Activated T-helper 17 cell treated with anti-CD3 and anti-CD28 coated beads, Interleukin-2, amount 50 U/mL, for 72 hours (primary cell): Measurements from ENCODE around the gene CD226. TPM values are rescaled to one million over a fixed set of nuclear protein-coding genes. Genes with fewer than 3 reads are reported as not detected.

Experiments
- ATAC-seq: fragments of 150-1000 bp; cut with Tn5 transposase; replicated peaks from 2 replicates; pipeline ENCODE4 v1.10.0; 2021; ENCODE audit warnings: mild to moderate bottlenecking, moderate library complexity
- H3K27ac Mint-ChIP-seq: one replicate; pipeline ENCODE4 v1.8.0; 2022; ENCODE audit warnings: mixed read lengths
- H3K27me3 Mint-ChIP-seq: one replicate; pipeline ENCODE4 v1.8.0; 2022; ENCODE audit warnings: mixed read lengths
- H3K36me3 Mint-ChIP-seq: one replicate; pipeline ENCODE4 v1.8.0; 2022; ENCODE audit warnings: low read depth, mild to moderate bottlenecking, mixed read lengths
- H3K4me1 Mint-ChIP-seq: one replicate; pipeline ENCODE4 v1.8.0; 2022; ENCODE audit warnings: mixed read lengths
- H3K4me3 Mint-ChIP-seq: one replicate; pipeline ENCODE4 v1.8.0; 2022; ENCODE audit warnings: mild to moderate bottlenecking, mixed read lengths
- H3K9me3 Mint-ChIP-seq: one replicate; pipeline ENCODE4 v1.8.0; 2022; ENCODE audit warnings: mixed read lengths
- total RNA-seq, 2 donors: library from RNA; stranded (reverse); gene quantifications; one replicate each; pipeline ENCODE4 v1.2.3, GENCODE V29; 2022

CD226 gene
- total RNA-seq, 2 donors from 2014 or later, result 136 to 146 TPM

DNA sequence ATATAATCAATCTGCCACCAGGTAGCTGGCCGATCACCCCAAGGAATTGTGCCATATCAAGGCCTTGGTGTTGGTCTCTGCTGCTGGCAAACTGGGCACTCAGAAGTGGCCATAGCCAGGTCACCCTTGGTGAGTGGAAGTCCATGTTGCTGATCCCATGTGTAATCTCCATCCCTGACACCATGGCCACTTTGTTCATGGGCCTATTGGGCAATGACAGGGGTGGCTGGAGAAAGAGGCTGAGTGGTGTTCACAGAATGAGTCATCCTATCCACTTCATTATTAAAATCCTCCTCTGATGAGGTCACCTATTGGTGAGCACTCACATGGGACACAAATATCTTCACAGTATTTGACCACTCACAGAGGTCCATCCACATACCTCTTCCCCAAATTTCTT lies 26.7 kb upstream of the CD226 start:
- Mint-ChIP-seq H3K4me1 (peaks cover 10% of the 10 kb centered on the region), H3K27ac (no peak overlapping the region), H3K9me3 (peaks cover 8% of the 10 kb centered on the region), H3K36me3 (no peaks in the 10 kb centered on the region), H3K4me3 (no peak overlapping the region), H3K27me3 (no peaks in the 10 kb centered on the region)
- ATAC-seq, result no peak

DNA sequence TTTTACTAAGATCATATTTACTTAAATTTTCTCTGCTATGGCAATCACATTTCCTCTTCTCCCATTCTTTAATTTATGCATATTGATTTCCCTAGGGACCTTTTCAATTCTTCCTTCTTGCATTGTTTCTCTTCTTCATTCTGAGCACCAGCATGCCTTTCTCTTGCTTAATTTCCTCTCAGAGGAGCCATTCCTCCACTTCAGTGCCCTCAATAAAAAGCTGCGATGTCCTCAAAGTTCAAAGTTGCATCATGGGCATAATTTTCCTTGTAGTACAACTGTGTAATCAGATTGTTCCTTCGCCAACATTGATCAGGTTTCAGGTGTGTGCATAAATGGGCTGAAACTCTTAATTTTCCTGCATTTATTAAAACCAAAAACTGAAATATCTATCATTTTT lies 21.8 kb upstream of the CD226 start:
- Mint-ChIP-seq H3K4me1 (peaks cover 5% of the 10 kb centered on the region), H3K4me3 (no peak overlapping the region), H3K36me3 (no peaks in the 10 kb centered on the region), H3K27me3 (no peaks in the 10 kb centered on the region), H3K27ac (no peak overlapping the region), H3K9me3 (peaks cover 3% of the 10 kb centered on the region)
- no peak for ATAC-seq

DNA sequence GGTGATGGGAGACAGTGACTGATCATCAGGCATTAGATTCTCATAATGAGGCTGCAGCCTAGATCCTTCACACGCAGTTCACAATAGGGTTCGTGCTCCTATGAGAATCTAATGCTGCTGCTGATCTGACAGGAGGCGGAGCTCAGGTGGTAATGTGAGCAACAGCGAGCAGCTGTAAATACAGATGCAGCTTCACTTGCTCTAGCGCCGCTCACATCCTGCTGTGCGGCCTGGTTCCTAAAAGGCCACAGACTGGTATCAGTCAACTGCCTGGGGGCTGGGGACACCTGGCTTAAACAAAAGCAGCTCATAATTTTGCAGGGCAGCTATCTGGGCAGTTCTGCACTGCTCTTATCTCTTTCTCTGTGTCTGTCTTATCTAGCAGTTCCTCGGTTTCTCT lies 20.4 kb upstream of the CD226 start:
- Mint-ChIP-seq H3K27ac (peak overlapping the region; percentile 79), H3K9me3 (peaks cover 3% of the 10 kb centered on the region), H3K4me3 (peak overlapping the region; percentile 41), H3K36me3 (no peaks in the 10 kb centered on the region), H3K27me3 (no peaks in the 10 kb centered on the region), H3K4me1 (peaks cover 5% of the 10 kb centered on the region)
- peak; percentile 87 for ATAC-seq

DNA sequence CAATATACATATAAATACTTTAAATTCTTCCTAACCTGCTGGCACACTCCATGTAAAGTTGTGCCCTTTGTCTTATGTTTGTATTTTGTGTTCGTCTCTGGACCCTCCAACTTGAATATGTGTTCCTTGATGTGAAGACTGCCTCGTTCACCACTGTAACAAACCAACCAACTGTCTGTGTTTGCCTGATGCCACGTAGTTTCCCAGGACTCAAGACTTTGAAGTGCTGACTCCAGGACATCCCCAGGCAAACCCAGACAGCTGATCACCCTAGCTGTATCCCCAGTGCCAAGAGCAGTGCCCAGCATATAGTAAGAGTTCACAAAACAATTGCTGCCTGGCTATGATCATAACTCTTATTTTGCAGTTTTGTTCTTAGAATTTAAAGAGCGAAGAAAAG lies 15.5 kb upstream of the CD226 start:
- no peak overlapping the region for H3K27ac Mint-ChIP-seq
- no peaks in the 10 kb centered on the region for H3K36me3 Mint-ChIP-seq
- no peaks in the 10 kb centered on the region for H3K9me3 Mint-ChIP-seq
- H3K4me3 Mint-ChIP-seq, result no peak overlapping the region
- H3K27me3 Mint-ChIP-seq, result no peaks in the 10 kb centered on the region
- H3K4me1 Mint-ChIP-seq, result peaks cover 7% of the 10 kb centered on the region
- no peak for ATAC-seq

GRCh38 chr18:69961718-69962117 lies 14.0 kb upstream of the CD226 start:
- Mint-ChIP-seq H3K4me3 (no peak overlapping the region), H3K27ac (no peak overlapping the region), H3K9me3 (no peaks in the 10 kb centered on the region), H3K36me3 (no peaks in the 10 kb centered on the region), H3K27me3 (no peaks in the 10 kb centered on the region), H3K4me1 (peaks cover 7% of the 10 kb centered on the region)
- no peak for ATAC-seq

DNA sequence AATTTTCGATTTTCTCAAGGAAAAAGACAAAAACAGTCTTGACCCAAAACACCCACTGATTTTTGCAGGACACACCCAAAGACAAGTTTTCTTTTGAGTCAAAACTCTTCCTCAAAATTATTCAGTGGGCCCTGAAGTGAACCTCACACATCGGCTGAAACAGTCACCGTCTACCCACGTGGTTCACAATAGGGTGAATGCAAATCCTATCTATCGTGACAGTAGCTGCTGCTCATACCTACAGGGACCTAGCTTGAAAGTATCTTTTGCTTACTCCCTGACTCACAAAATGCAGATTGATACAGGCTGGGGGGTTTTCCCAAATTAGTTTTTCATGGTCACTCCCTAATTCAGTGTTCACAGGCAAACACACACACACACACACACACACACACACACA lies 10.7 kb upstream of the CD226 start:
- Mint-ChIP-seq H3K27me3 (no peaks in the 10 kb centered on the region), H3K4me3 (no peak overlapping the region)

DNA sequence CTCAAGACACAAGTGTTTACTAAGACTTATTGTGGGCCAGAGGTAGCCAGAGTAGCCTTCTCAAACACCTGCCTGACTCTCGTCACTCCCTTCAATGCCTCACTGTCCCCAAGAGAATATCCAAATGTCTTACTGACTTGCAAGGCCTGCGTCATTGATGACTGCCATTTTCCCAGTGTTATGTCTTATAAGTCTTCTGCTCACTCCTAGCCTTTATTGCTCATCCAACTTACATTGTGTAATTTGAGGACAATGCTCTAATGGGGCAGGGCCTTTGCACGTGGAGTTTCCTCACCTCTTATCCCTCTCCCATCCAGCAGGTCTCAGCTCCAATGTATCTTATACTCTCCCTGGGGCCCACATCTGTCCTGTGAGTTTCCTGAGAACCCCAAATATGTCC lies 10.1 kb upstream of the CD226 start:
- H3K27me3 Mint-ChIP-seq, result no peaks in the 10 kb centered on the region
- H3K4me3 Mint-ChIP-seq, result no peak overlapping the region
- no peaks in the 10 kb centered on the region for H3K9me3 Mint-ChIP-seq
- H3K36me3 Mint-ChIP-seq, result peaks cover 17% of the 10 kb centered on the region
- H3K27ac Mint-ChIP-seq, result no peak overlapping the region
- peak; percentile 17 for ATAC-seq
- H3K4me1 Mint-ChIP-seq, result peaks cover 17% of the 10 kb centered on the region

More for the DNA sequence above, 10.7 kb upstream of the CD226 start:
- Mint-ChIP-seq H3K4me1 (peaks cover 14% of the 10 kb centered on the region), H3K9me3 (no peaks in the 10 kb centered on the region), H3K36me3 (peaks cover 10% of the 10 kb centered on the region), H3K27ac (no peak overlapping the region)
- ATAC-seq, result peak; percentile 76

GRCh38 chr18:69956665-69957620 lies 9.3 kb upstream of the CD226 start:
- H3K27me3 Mint-ChIP-seq, result no peaks in the 10 kb centered on the region
- no peaks in the 10 kb centered on the region for H3K9me3 Mint-ChIP-seq
- ATAC-seq, result peak; percentile 53
- H3K4me3 Mint-ChIP-seq, result no peak overlapping the region
- peaks cover 20% of the 10 kb centered on the region for H3K4me1 Mint-ChIP-seq
- H3K36me3 Mint-ChIP-seq, result peaks cover 22% of the 10 kb centered on the region
- H3K27ac Mint-ChIP-seq, result no peak overlapping the region

GRCh38 chr18:69956057-69956456 lies 8.4 kb upstream of the CD226 start:
- H3K36me3 Mint-ChIP-seq, result peaks cover 31% of the 10 kb centered on the region
- no peaks in the 10 kb centered on the region for H3K9me3 Mint-ChIP-seq
- peaks cover 29% of the 10 kb centered on the region for H3K4me1 Mint-ChIP-seq
- no peak overlapping the region for H3K27ac Mint-ChIP-seq
- H3K27me3 Mint-ChIP-seq, result no peaks in the 10 kb centered on the region
- ATAC-seq, result peak; percentile 34
- no peak overlapping the region for H3K4me3 Mint-ChIP-seq

GRCh38 chr18:69954719-69955480 lies 7.2 kb upstream of the CD226 start:
- Mint-ChIP-seq H3K27ac (no peak overlapping the region), H3K4me3 (no peak overlapping the region), H3K4me1 (peaks cover 29% of the 10 kb centered on the region), H3K36me3 (peaks cover 31% of the 10 kb centered on the region), H3K9me3 (no peaks in the 10 kb centered on the region), H3K27me3 (no peaks in the 10 kb centered on the region)
- ATAC-seq, result peak; percentile 8

- peaks cover 31% of the 10 kb centered on the region for H3K36me3 Mint-ChIP-seq
- H3K27me3 Mint-ChIP-seq, result no peaks in the 10 kb centered on the region
- H3K4me3 Mint-ChIP-seq, result no peak overlapping the region
- no peaks in the 10 kb centered on the region for H3K9me3 Mint-ChIP-seq
- ATAC-seq, result no peak
- H3K4me1 Mint-ChIP-seq, result peaks cover 24% of the 10 kb centered on the region
- peak overlapping the region; percentile 55 for H3K27ac Mint-ChIP-seq
Measured at GRCh38 chr18:69953191-69953590, 5.5 kb upstream of the CD226 start.

- peak overlapping the region; percentile 68 for H3K27ac Mint-ChIP-seq
- H3K4me1 Mint-ChIP-seq, result peaks cover 29% of the 10 kb centered on the region
- H3K4me3 Mint-ChIP-seq, result no peak overlapping the region
- peaks cover 31% of the 10 kb centered on the region for H3K36me3 Mint-ChIP-seq
- no peaks in the 10 kb centered on the region for H3K9me3 Mint-ChIP-seq
- no peak for ATAC-seq
- H3K27me3 Mint-ChIP-seq, result no peaks in the 10 kb centered on the region
Measured at GRCh38 chr18:69951182-69951581, 3.5 kb upstream of the CD226 start.

DNA sequence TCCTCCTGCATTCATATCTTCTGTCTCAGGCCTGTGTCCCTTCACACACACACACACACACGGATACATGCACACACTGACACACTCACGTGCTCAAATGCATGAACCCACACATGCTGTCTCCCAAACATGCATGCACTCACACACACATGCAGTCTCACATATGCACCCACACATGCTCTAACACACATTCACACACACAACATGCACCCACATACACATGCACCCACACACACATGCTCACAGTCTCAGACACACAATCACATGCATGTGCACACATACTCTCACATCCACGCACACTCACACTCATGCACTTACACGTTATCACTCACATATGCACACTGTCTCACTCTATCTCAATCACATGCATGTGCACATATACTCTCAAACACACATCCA lies 1.9 kb upstream of the CD226 start:
- Mint-ChIP-seq H3K27ac (no peak overlapping the region), H3K4me3 (no peak overlapping the region), H3K4me1 (peaks cover 40% of the 10 kb centered on the region), H3K27me3 (no peaks in the 10 kb centered on the region), H3K36me3 (peaks cover 30% of the 10 kb centered on the region), H3K9me3 (no peaks in the 10 kb centered on the region)
- no peak for ATAC-seq

GRCh38 chr18:69948919-69949537 lies 1.4 kb upstream of the CD226 start:
- H3K4me3 Mint-ChIP-seq, result no peak overlapping the region
- ATAC-seq, result peak; percentile 72
- H3K27ac Mint-ChIP-seq, result no peak overlapping the region
- peaks cover 24% of the 10 kb centered on the region for H3K36me3 Mint-ChIP-seq
- no peaks in the 10 kb centered on the region for H3K27me3 Mint-ChIP-seq
- H3K9me3 Mint-ChIP-seq, result no peaks in the 10 kb centered on the region
- peaks cover 40% of the 10 kb centered on the region for H3K4me1 Mint-ChIP-seq
